ENCODE results near the gene TMEM234.

DNA sequence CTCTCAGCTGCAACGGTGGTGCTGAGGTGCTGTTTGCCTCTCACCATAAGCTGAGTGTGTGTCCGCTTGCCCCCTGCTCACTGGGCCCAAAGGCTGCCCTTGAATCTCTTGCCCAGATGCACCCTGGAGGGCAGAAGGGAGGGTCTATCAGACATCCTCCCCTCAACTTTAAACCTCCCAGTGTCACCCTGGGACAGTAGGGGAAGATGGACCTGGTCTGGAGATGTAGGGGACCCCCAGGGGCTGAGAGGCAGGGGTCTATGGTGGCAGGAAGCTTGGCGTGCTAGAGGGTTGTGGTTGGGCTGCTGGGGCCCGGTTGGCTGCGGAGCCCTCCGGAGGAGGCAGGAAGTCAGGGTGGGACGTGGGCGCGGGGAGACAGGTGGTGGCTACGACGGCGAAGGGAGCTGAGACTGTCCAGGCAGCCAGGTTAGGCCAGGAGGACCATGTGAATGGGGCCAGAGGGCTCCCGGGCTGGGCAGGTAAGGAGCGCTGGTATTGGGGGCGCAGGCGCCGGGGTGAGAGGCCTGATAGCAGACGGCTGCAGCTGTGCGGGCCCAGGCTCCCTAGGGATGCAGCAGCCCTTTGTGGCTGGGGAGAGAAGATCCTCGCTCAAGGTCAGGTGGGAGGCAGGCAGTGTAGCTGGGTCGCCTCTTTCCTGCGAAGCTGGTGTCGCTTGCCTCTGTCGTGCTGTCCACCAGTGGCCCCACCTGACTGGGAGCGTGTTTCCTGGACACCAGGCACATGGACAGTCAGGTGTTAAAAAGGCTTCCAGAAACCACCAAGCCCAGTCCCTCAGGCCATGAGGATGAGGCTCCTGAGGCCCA lies 29.0 kb upstream of the TMEM234 start, which contains the start of gene LCK:
- no peak for TF ChIP-seq EP300 (IDR thresholded peaks at IDR 0.05)
- TF ChIP-seq, protein P1, sequence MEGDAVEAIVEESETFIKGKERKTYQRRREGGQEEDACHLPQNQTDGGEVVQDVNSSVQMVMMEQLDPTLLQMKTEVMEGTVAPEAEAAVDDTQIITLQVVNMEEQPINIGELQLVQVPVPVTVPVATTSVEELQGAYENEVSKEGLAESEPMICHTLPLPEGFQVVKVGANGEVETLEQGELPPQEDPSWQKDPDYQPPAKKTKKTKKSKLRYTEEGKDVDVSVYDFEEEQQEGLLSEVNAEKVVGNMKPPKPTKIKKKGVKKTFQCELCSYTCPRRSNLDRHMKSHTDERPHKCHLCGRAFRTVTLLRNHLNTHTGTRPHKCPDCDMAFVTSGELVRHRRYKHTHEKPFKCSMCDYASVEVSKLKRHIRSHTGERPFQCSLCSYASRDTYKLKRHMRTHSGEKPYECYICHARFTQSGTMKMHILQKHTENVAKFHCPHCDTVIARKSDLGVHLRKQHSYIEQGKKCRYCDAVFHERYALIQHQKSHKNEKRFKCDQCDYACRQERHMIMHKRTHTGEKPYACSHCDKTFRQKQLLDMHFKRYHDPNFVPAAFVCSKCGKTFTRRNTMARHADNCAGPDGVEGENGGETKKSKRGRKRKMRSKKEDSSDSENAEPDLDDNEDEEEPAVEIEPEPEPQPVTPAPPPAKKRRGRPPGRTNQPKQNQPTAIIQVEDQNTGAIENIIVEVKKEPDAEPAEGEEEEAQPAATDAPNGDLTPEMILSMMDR (IDR thresholded peaks at IDR 0.05) = no peak
- no peak for TF ChIP-seq POLR2AphosphoS5 (IDR thresholded peaks at IDR 0.05)
- no peak for TF ChIP-seq POLR2A (IDR thresholded peaks at IDR 0.05)
